CD14-positive monocyte (primary cell): ENCODE data around the gene BRINP3. TPM values are rescaled to one million over a fixed set of nuclear protein-coding genes. Genes with fewer than 3 reads are reported as not detected.

ENCODE experiments used
- DNase-seq, 3 donors: peaks; one replicate each; pipeline ENCODE4 v3.0.0-alpha.2; 2011 to 2022
- H2AFZ ChIP-seq: 2 replicates; pipeline ENCODE4 v1.6.0; 2012; ENCODE audit warnings: mild to moderate bottlenecking, low read depth, low read length, inconsistent platforms; ENCODE audit not compliant: insufficient read depth, poor library complexity, severe bottlenecking
- H3K27ac ChIP-seq, 2 donors: 1 replicate in 1 of 2; 2 replicates in 1 of 2; pipeline ENCODE4 v1.5.1; 2012 to 2013; ENCODE audit warnings: low read length in 2 of 2, control low read depth in 1 of 2, inconsistent platforms in 1 of 2, low read depth in 1 of 2, mild to moderate bottlenecking in 1 of 2
- H3K27me3 ChIP-seq, 2 donors: one replicate each; pipeline versions ENCODE4 v1.6.0 to v1.6.1; 2011 to 2013; ENCODE audit warnings: low read length in 2 of 2; ENCODE audit not compliant: control insufficient read depth in 2 of 2, insufficient read depth in 2 of 2
- H3K36me3 ChIP-seq, 2 donors: replicated peaks in 1 of 2; 1 replicate in 1 of 2; 2 replicates in 1 of 2; pipeline versions ENCODE4 v1.5.1 to v1.6.1; 2012 to 2013; ENCODE audit warnings: low read length in 2 of 2, control low read depth in 1 of 2, inconsistent platforms in 1 of 2, mild to moderate bottlenecking in 1 of 2; ENCODE audit not compliant: insufficient read depth in 2 of 2, control insufficient read depth in 1 of 2
- H3K4me1 ChIP-seq, 2 donors: 1 replicate in 1 of 2; 2 replicates in 1 of 2; pipeline versions ENCODE4 v1.5.1 to v1.6.1; 2012 to 2013; ENCODE audit warnings: low read length in 2 of 2, control low read depth in 1 of 2, inconsistent platforms in 1 of 2, mild to moderate bottlenecking in 1 of 2, moderate library complexity in 1 of 2; ENCODE audit not compliant: insufficient read depth in 2 of 2, control insufficient read depth in 1 of 2
- H3K4me2 ChIP-seq: replicated peaks from 2 replicates; pipeline ENCODE3; 2012; ENCODE audit warnings: low read length, moderate library complexity, mild to moderate bottlenecking; ENCODE audit not compliant: poor library complexity, severe bottlenecking; ENCODE audit errors: extremely low read depth
- H3K4me3 ChIP-seq, 3 experiments: fragments of 200-600 bp in 1 of 3; sonication (generic) in 1 of 3; replicated peaks in 1 of 3; 1 replicate in 2 of 3; 2 replicates in 1 of 3; pipeline ENCODE4 v1.5.1; 2011 to 2013; ENCODE audit warnings: low read length in 3 of 3, mild to moderate bottlenecking in 3 of 3, control low read depth in 2 of 3, low read depth in 2 of 3, inconsistent platforms in 1 of 3, moderate library complexity in 1 of 3
- H3K79me2 ChIP-seq: 2 replicates; pipeline ENCODE4 v1.6.0; 2012; ENCODE audit warnings: mild to moderate bottlenecking, control low read depth, inconsistent platforms, low read length, moderate library complexity; ENCODE audit not compliant: insufficient read depth
- H3K9ac ChIP-seq: 2 replicates; pipeline ENCODE4 v1.6.0; 2017; ENCODE audit warnings: low read length, mild to moderate bottlenecking; ENCODE audit not compliant: insufficient read depth, poor library complexity, severe bottlenecking
- H3K9me3 ChIP-seq, 2 donors: replicated peaks in 1 of 2; 1 replicate in 1 of 2; 2 replicates in 1 of 2; pipeline versions ENCODE4 v1.5.1 to v1.6.1; 2012 to 2013; ENCODE audit warnings: low read length in 2 of 2, control low read depth in 1 of 2; ENCODE audit not compliant: control insufficient read depth in 1 of 2, insufficient read depth in 1 of 2
- H4K20me1 ChIP-seq: 2 replicates; pipeline ENCODE4 v1.6.0; 2012; ENCODE audit warnings: mild to moderate bottlenecking, low read length, control low read depth, moderate library complexity; ENCODE audit not compliant: insufficient read depth
- H3K27ac Mint-ChIP-seq, 7 donors: one replicate each; pipeline ENCODE4 v1.8.0; 2020; ENCODE audit warnings: mild to moderate bottlenecking in 7 of 7, mixed read lengths in 7 of 7, moderate library complexity in 6 of 7, inconsistent platforms in 2 of 7
- H3K27me3 Mint-ChIP-seq, 3 donors: one replicate each; pipeline ENCODE4 v1.8.0; 2021 to 2022; ENCODE audit warnings: low read depth in 3 of 3, mild to moderate bottlenecking in 3 of 3, mixed read lengths in 3 of 3, moderate library complexity in 3 of 3, inconsistent platforms in 1 of 3
- H3K36me3 Mint-ChIP-seq, 2 donors: one replicate each; pipeline ENCODE4 v1.8.0; 2020; ENCODE audit warnings: mixed read lengths in 2 of 2, inconsistent platforms in 1 of 2, mild to moderate bottlenecking in 1 of 2
- H3K4me1 Mint-ChIP-seq: one replicate; pipeline ENCODE4 v1.8.0; 2020; ENCODE audit warnings: mild to moderate bottlenecking, mixed read lengths
- H3K4me3 Mint-ChIP-seq, 2 donors: one replicate each; pipeline ENCODE4 v1.8.0; 2020; ENCODE audit warnings: mild to moderate bottlenecking in 2 of 2, mixed read lengths in 2 of 2, moderate library complexity in 1 of 2
- H3K9me3 Mint-ChIP-seq, 7 donors: one replicate each; pipeline ENCODE4 v1.8.0; 2020 to 2022; ENCODE audit warnings: mixed read lengths in 7 of 7, mild to moderate bottlenecking in 6 of 7, moderate library complexity in 6 of 7, inconsistent platforms in 2 of 7
- CTCF ChIP-seq: fragments of 200-600 bp; IDR thresholded peaks from one replicate; pipeline ENCODE4 v1.8.0; 2022; ENCODE audit warnings: antibody characterized with exemption, mild to moderate bottlenecking
- WGBS: methylation state at CpG from one replicate; pipeline ENCODE4 v1.1.5; 2013; ENCODE audit warnings: missing lambda C conversion rate; ENCODE audit not compliant: insufficient coverage; 5-methylcytosine and 5-hydroxymethylcytosine counted together
- intact Hi-C, 2 donors: fragments of 100-400 bp; cut with micrococcal nuclease; formaldehyde crosslinking; loops; one replicate each; pipeline versions ENCODE4 v1.15.0 to v1.15.1; 2023
- polyA plus RNA-seq, 3 donors: library from polyadenylated mRNA; depleted of rRNA in 1 of 3; unstranded in 2 of 3; stranded (reverse) in 1 of 3; fragments of 300-500 nt in 2 of 3; fragments of >200 nt in 1 of 3; fragmentation: Illumina TruSeq in 2 of 3; gene quantifications; 1 replicate in 2 of 3; 2 replicates in 1 of 3; pipeline ENCODE4 v1.2.3, GENCODE V29; 2012 to 2021

Gene BRINP3
- polyA plus RNA-seq, 3 donors: not detected

GRCh38 chr1:190399233-190399632 lies 78.4 kb downstream of the BRINP3 start:
- Mint-ChIP-seq H3K4me3 (no peak overlapping the region), H3K9me3 (peaks cover 0 to 5% (median 2%) of the 10 kb centered on the region in 7 donors), H3K4me1 (no peaks in the 10 kb centered on the region), H3K36me3 (no peaks in the 10 kb centered on the region), H3K27me3 (no peaks in the 10 kb centered on the region), H3K27ac (no peak overlapping the region)
- Histone ChIP-seq H3K9me3 (no peaks in the 10 kb centered on the region), H3K4me1 (no peaks in the 10 kb centered on the region), H3K9ac (no peak overlapping the region), H3K27ac (no peak overlapping the region), H4K20me1 (no peaks in the 10 kb centered on the region), H3K27me3 (no peaks in the 10 kb centered on the region), H3K4me2 (no peak overlapping the region), H3K79me2 (no peaks in the 10 kb centered on the region), H3K4me3 (no peak overlapping the region), H2AFZ (no peak overlapping the region), H3K36me3 (no peaks in the 10 kb centered on the region)
- no peak for TF ChIP-seq CTCF
- DNase-seq: no peak
- intact Hi-C loops: no loop called here
- no CpG with 5 or more reads among the region's 3 CpGs for WGBS

GRCh38 chr1:190391582-190391981 lies 86.1 kb downstream of the BRINP3 start:
- H3K27ac Mint-ChIP-seq: no peak overlapping the region
- Histone ChIP-seq H3K9me3 (no peaks in the 10 kb centered on the region), H3K79me2 (no peaks in the 10 kb centered on the region), H3K36me3 (no peaks in the 10 kb centered on the region), H3K4me3 (no peak overlapping the region), H3K4me2 (no peak overlapping the region), H3K27ac (no peak overlapping the region), H4K20me1 (no peaks in the 10 kb centered on the region), H3K9ac (no peak overlapping the region), H2AFZ (no peak overlapping the region), H3K4me1 (no peaks in the 10 kb centered on the region), H3K27me3 (no peaks in the 10 kb centered on the region)
- WGBS: no CpG with 5 or more reads among the region's 6 CpGs
- H3K27me3 Mint-ChIP-seq: no peaks in the 10 kb centered on the region
- H3K36me3 Mint-ChIP-seq: no peaks in the 10 kb centered on the region
- intact Hi-C loops: no loop called here
- H3K9me3 Mint-ChIP-seq: peaks cover 0 to 5% (median 0%) of the 10 kb centered on the region in 7 donors
- H3K4me1 Mint-ChIP-seq: no peaks in the 10 kb centered on the region
- TF ChIP-seq CTCF: no peak
- no peak for DNase-seq
- H3K4me3 Mint-ChIP-seq: no peak overlapping the region
